ENCODE data around the gene FAM83B. TPM values are rescaled to one million over a fixed set of nuclear protein-coding genes. Genes with fewer than 3 reads are reported as not detected.

FAM83B gene
- total RNA-seq, 4 donors from 2014 or later, result 20.2 to 38.5 (median 36.6) TPM

DNA sequence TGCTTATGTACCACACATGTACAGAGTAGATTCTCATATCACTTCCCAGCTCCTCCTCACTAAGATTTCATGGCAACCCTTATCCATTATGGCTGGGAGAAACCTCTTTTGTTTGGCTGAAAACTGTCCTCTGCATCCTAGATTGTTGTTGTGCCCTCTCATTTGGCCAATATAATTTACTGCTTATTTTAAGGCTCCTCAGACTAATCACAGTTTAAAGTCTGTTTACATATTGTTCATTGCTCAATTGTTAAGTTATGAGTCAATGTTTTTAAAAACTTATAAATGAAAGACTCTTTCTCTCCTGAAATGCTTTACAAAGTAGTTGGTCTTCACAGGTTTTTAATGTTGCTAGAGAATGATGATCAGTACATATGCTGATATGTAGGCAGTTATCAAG lies 57.3 kb downstream of the FAM83B start:
- H3K27me3 ChIP-seq, result no peaks in the 10 kb centered on the region
- no peak overlapping the region for H3K4me3 ChIP-seq
- H3K27ac ChIP-seq, result no peak overlapping the region
- H3K36me3 ChIP-seq, result no peaks in the 10 kb centered on the region
- intact Hi-C loops (cut with DNase I; ENCODE audit: low total_unique reads), result no loop called here
- TF ChIP-seq, protein P1, sequence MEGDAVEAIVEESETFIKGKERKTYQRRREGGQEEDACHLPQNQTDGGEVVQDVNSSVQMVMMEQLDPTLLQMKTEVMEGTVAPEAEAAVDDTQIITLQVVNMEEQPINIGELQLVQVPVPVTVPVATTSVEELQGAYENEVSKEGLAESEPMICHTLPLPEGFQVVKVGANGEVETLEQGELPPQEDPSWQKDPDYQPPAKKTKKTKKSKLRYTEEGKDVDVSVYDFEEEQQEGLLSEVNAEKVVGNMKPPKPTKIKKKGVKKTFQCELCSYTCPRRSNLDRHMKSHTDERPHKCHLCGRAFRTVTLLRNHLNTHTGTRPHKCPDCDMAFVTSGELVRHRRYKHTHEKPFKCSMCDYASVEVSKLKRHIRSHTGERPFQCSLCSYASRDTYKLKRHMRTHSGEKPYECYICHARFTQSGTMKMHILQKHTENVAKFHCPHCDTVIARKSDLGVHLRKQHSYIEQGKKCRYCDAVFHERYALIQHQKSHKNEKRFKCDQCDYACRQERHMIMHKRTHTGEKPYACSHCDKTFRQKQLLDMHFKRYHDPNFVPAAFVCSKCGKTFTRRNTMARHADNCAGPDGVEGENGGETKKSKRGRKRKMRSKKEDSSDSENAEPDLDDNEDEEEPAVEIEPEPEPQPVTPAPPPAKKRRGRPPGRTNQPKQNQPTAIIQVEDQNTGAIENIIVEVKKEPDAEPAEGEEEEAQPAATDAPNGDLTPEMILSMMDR (IDR thresholded peaks at IDR 0.05), result no peak
- TF ChIP-seq POLR2A (IDR thresholded peaks at IDR 0.05) (no peak), POLR2AphosphoS5 (IDR thresholded peaks at IDR 0.05) (no peak), EP300 (IDR thresholded peaks at IDR 0.05; ENCODE audit: low read depth) (no peak)
- peaks cover 0 to 9% (median 3%) of the 10 kb centered on the region in 4 donors for H3K4me1 ChIP-seq
- no peaks in the 10 kb centered on the region for H3K9me3 ChIP-seq
- DNase-seq, result no peak
- in situ Hi-C loops (cut with MboI; ENCODE audit: low pct_ligation_motif_present in 1 of 4, low pct_unique_long_range_greater_than_20kb in 1 of 4, low sequenced_read_pairs in 3 of 4), result no loop called here

GRCh38 chr6:54907355-54907754 lies 60.8 kb downstream of the FAM83B start:
- Histone ChIP-seq H3K9me3 (no peaks in the 10 kb centered on the region), H3K36me3 (no peaks in the 10 kb centered on the region), H3K27ac (no peak overlapping the region), H3K4me1 (peaks cover 0 to 23% (median 5%) of the 10 kb centered on the region in 4 donors), H3K4me3 (no peak overlapping the region), H3K27me3 (no peaks in the 10 kb centered on the region)
- 55 to 77% methylated on average over 1 of the region's 1 CpG for WGBS, 2 donors (ENCODE audit: low coverage in 1 of 2)
- intact Hi-C loops (cut with DNase I; ENCODE audit: low total_unique reads) (no loop called here), in situ Hi-C loops (cut with MboI; ENCODE audit: low pct_ligation_motif_present in 1 of 4, low pct_unique_long_range_greater_than_20kb in 1 of 4, low sequenced_read_pairs in 3 of 4) (no loop called here)
- no peak for DNase-seq
- TF ChIP-seq, protein P1 (IDR thresholded peaks at IDR 0.05), result no peak
- TF ChIP-seq EP300 (IDR thresholded peaks at IDR 0.05; ENCODE audit: low read depth) (no peak), POLR2AphosphoS5 (IDR thresholded peaks at IDR 0.05) (no peak), POLR2A (IDR thresholded peaks at IDR 0.05) (no peak)

DNA sequence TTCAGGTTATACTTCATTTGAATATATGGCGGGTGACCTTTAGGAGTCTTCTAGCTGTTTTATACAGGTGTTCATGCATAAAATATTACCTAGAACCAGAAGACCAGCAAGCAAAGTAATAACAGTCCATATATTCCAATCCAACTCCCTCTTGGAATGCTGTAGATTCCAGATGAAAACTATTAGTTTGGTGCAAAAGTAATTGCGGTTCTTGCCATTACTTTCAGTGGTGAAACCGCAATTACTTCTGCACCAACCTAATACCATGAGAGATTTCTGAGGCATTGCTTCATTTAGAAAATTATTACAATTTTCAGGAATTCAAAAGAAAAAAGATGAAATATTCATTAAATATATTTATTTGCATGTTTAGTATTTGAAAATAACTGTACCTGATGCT lies 62.6 kb downstream of the FAM83B start:
- no peak for TF ChIP-seq EP300 (IDR thresholded peaks at IDR 0.05; ENCODE audit: low read depth)
- TF ChIP-seq, protein P1 (IDR thresholded peaks at IDR 0.05), result no peak
- TF ChIP-seq POLR2AphosphoS5 (IDR thresholded peaks at IDR 0.05), result no peak
- TF ChIP-seq POLR2A (IDR thresholded peaks at IDR 0.05), result no peak
- no peak overlapping the region for H3K4me3 ChIP-seq
- no peaks in the 10 kb centered on the region for H3K27me3 ChIP-seq
- H3K27ac ChIP-seq, result no peak overlapping the region
- H3K36me3 ChIP-seq, result no peaks in the 10 kb centered on the region
- peaks cover 0 to 23% (median 2%) of the 10 kb centered on the region in 4 donors for H3K4me1 ChIP-seq
- DNase-seq, result no peak
- intact Hi-C loops (cut with DNase I; ENCODE audit: low total_unique reads) (no loop called here), in situ Hi-C loops (cut with MboI; ENCODE audit: low pct_ligation_motif_present in 1 of 4, low pct_unique_long_range_greater_than_20kb in 1 of 4, low sequenced_read_pairs in 3 of 4) (no loop called here)
- WGBS, 2 donors (ENCODE audit: low coverage in 1 of 2), result 94 to 100% methylated on average over 2 to 3 of the region's 3 CpGs
- H3K9me3 ChIP-seq, result no peaks in the 10 kb centered on the region

GRCh38 chr6:54910431-54910884 lies 63.9 kb downstream of the FAM83B start:
- H3K27ac ChIP-seq, result peak overlapping the region in 3 of 4 donors; percentile 33 to 66 (median 59)
- peak; percentile 46 for DNase-seq
- intact Hi-C loops (cut with DNase I; ENCODE audit: low total_unique reads), result no loop called here
- no peaks in the 10 kb centered on the region for H3K9me3 ChIP-seq
- TF ChIP-seq POLR2AphosphoS5 (IDR thresholded peaks at IDR 0.05) (no peak), EP300 (IDR thresholded peaks at IDR 0.05; ENCODE audit: low read depth) (no peak)
- in situ Hi-C loops (cut with MboI; ENCODE audit: low pct_ligation_motif_present in 1 of 4, low pct_unique_long_range_greater_than_20kb in 1 of 4, low sequenced_read_pairs in 3 of 4), result no loop called here
- H3K4me1 ChIP-seq, result peaks cover 0 to 23% (median 2%) of the 10 kb centered on the region in 4 donors
- H3K4me3 ChIP-seq, result no peak overlapping the region
- no peaks in the 10 kb centered on the region for H3K27me3 ChIP-seq
- H3K36me3 ChIP-seq, result no peaks in the 10 kb centered on the region
- WGBS, 2 donors (ENCODE audit: low coverage in 1 of 2), result 35 to 37% methylated on average over 6 of the region's 6 CpGs

GRCh38 chr6:54910921-54911320 lies 64.3 kb downstream of the FAM83B start:
- Histone ChIP-seq H3K36me3 (no peaks in the 10 kb centered on the region), H3K27me3 (no peaks in the 10 kb centered on the region), H3K4me3 (no peak overlapping the region), H3K9me3 (no peaks in the 10 kb centered on the region), H3K4me1 (peaks cover 0 to 24% (median 2%) of the 10 kb centered on the region in 4 donors), H3K27ac (peak overlapping the region in 2 of 4 donors; percentile 59 to 66)
- TF ChIP-seq, protein P1 (IDR thresholded peaks at IDR 0.05), result no peak
- no peak for TF ChIP-seq POLR2A (IDR thresholded peaks at IDR 0.05)
- no peak for TF ChIP-seq EP300 (IDR thresholded peaks at IDR 0.05; ENCODE audit: low read depth)
- no peak for TF ChIP-seq POLR2AphosphoS5 (IDR thresholded peaks at IDR 0.05)
- in situ Hi-C loops (cut with MboI; ENCODE audit: low pct_ligation_motif_present in 1 of 4, low pct_unique_long_range_greater_than_20kb in 1 of 4, low sequenced_read_pairs in 3 of 4) (no loop called here), intact Hi-C loops (cut with DNase I; ENCODE audit: low total_unique reads) (no loop called here)
- no peak for DNase-seq
- WGBS, 2 donors (ENCODE audit: low coverage in 1 of 2), result 13 to 29% methylated on average over 1 of the region's 1 CpG
